GM12873 (cell line): ENCODE results near the gene COLGALT1.

Experiments used
- CTCF ChIP-seq: IDR thresholded peaks from 2 replicates; pipeline ENCODE4 v1.5.1; 2012; ENCODE audit warnings: low read depth, mild to moderate bottlenecking, moderate library complexity, low read length, control low read depth; ENCODE audit not compliant: insufficient read depth; ENCODE audit errors: missing control alignments

The COLGALT1 gene

GRCh38 chr19:17564781-17565180, 9.3 kb downstream of the COLGALT1 start:
- TF ChIP-seq CTCF, result no peak

GRCh38 chr19:17565611-17566010, 10.2 kb downstream of the COLGALT1 start:
- TF ChIP-seq CTCF, result no peak

- no peak for TF ChIP-seq CTCF
These were observed 12.5 kb downstream of the COLGALT1 start for GRCh38 chr19:17567940-17568339.

GRCh38 chr19:17570791-17571190, 15.3 kb downstream of the COLGALT1 start:
- TF ChIP-seq CTCF, result no peak

GRCh38 chr19:17572638-17573037, 17.2 kb downstream of the COLGALT1 start:
- no peak for TF ChIP-seq CTCF

- TF ChIP-seq CTCF, result no peak
These were observed 20.7 kb downstream of the COLGALT1 start for GRCh38 chr19:17575871-17576757.

GRCh38 chr19:17576758-17577456, 21.5 kb downstream of the COLGALT1 start:
- TF ChIP-seq CTCF, result no peak
